IMR-90 (cell line): ENCODE measurements around the gene EXOC6B. TPM values are rescaled to one million over a fixed set of nuclear protein-coding genes. Genes with fewer than 3 reads are reported as not detected.

Experiments
- ATAC-seq: fragments of 200-7000 bp; cut with Tn5 transposase; 2 replicates; pipeline ENCODE4 v1.9.1; 2020; ENCODE audit warnings: low read depth, mild to moderate bottlenecking, moderate library complexity
- BruUV-seq: library from RNA; stranded (reverse); fragments of 400-500 nt; replicated peaks from 2 replicates; lab custom pipeline; 2021; lab: Mats Ljungman, UMichigan
- CTCF ChIA-PET: fragments of 300-600 bp; formaldehyde crosslinking; extraction: SDS; loops from one replicate; lab custom pipeline; 2021; ENCODE audit warnings: antibody characterized with exemption; lab: Yijun Ruan, JAX
- POLR2A ChIA-PET: fragments of 300-600 bp; sonication (Branson Sonifier 250); formaldehyde crosslinking; loops from one replicate; lab custom pipeline; 2022; ENCODE audit warnings: antibody characterized with exemption; ENCODE audit not compliant: unreplicated experiment; lab: Charles Lee
- DNase-seq: peaks from one replicate; pipeline ENCODE4 v3.0.0; 2013
- H2AFZ ChIP-seq: replicated peaks from 2 replicates; pipeline ENCODE3; 2013; ENCODE audit warnings: low read length, mild to moderate bottlenecking; ENCODE audit not compliant: poor library complexity
- H2AK5ac ChIP-seq: 2 replicates; pipeline ENCODE4 v1.6.1; 2013; ENCODE audit warnings: low read depth, low read length, inconsistent platforms
- H2AK9ac ChIP-seq: replicated peaks from 2 replicates; pipeline ENCODE3; 2013; ENCODE audit warnings: mild to moderate bottlenecking, low read depth, low read length, moderate library complexity; ENCODE audit not compliant: poor library complexity
- H2BK120ac ChIP-seq: 2 replicates; pipeline ENCODE4 v1.6.1; 2013; ENCODE audit warnings: low read depth, low read length, inconsistent platforms
- H2BK15ac ChIP-seq: 3 replicates; pipeline ENCODE4 v1.6.1; 2013; ENCODE audit warnings: low read depth, low read length, inconsistent platforms
- H2BK20ac ChIP-seq: 2 replicates; pipeline ENCODE4 v1.6.1; 2013; ENCODE audit warnings: low read depth, mild to moderate bottlenecking, inconsistent platforms, low read length, moderate library complexity
- H2BK5ac ChIP-seq: 2 replicates; pipeline ENCODE4 v1.6.1; 2013; ENCODE audit warnings: mild to moderate bottlenecking, low read depth, low read length, inconsistent platforms; ENCODE audit not compliant: poor library complexity, severe bottlenecking
- H3K14ac ChIP-seq: replicated peaks from 2 replicates; pipeline ENCODE4 v1.6.1; 2013; ENCODE audit warnings: low read depth, low read length, inconsistent platforms
- H3K18ac ChIP-seq: 2 replicates; pipeline ENCODE4 v1.6.1; 2013; ENCODE audit warnings: low read depth, low read length, control low read depth
- H3K23ac ChIP-seq: 2 replicates; pipeline ENCODE4 v1.6.1; 2013; ENCODE audit warnings: low read depth, low read length, inconsistent platforms
- H3K27ac ChIP-seq: 2 replicates; pipeline ENCODE4 v1.5.1; 2013; ENCODE audit warnings: mild to moderate bottlenecking, control low read depth, low read length; ENCODE audit not compliant: insufficient read depth
- H3K27me3 ChIP-seq: 2 replicates; pipeline ENCODE4 v1.6.1; 2013; ENCODE audit warnings: low read length; ENCODE audit not compliant: control insufficient read depth, insufficient read depth
- H3K36me3 ChIP-seq: 2 replicates; pipeline ENCODE4 v1.6.1; 2013; ENCODE audit warnings: low read length, mixed read lengths; ENCODE audit not compliant: control insufficient read depth, insufficient read depth
- H3K4ac ChIP-seq: 2 replicates; pipeline ENCODE4 v1.6.1; 2013; ENCODE audit warnings: low read depth, low read length, inconsistent platforms
- H3K4me1 ChIP-seq: 2 replicates; pipeline ENCODE4 v1.6.1; 2013; ENCODE audit warnings: low read length, mixed read lengths; ENCODE audit not compliant: control insufficient read depth, insufficient read depth
- H3K4me2 ChIP-seq: 2 replicates; pipeline ENCODE4 v1.6.1; 2013; ENCODE audit warnings: low read depth, mild to moderate bottlenecking, control low read depth, low read length, moderate library complexity
- H3K4me3 ChIP-seq: 2 replicates; pipeline ENCODE4 v1.5.1; 2013; ENCODE audit warnings: low read depth, mild to moderate bottlenecking, control low read depth, low read length, moderate library complexity; ENCODE audit not compliant: insufficient read depth
- H3K56ac ChIP-seq: 2 replicates; pipeline ENCODE4 v1.6.1; 2013; ENCODE audit warnings: low read length, inconsistent platforms; ENCODE audit not compliant: insufficient read depth; ENCODE audit errors: extremely low read depth
- H3K79me1 ChIP-seq, 2 experiments: 2 replicates each; pipeline ENCODE4 v1.6.1; 2013; ENCODE audit warnings: low read length in 2 of 2, inconsistent platforms in 1 of 2, low read depth in 1 of 2
- H3K9ac ChIP-seq: 2 replicates; pipeline ENCODE4 v1.6.1; 2013; ENCODE audit warnings: low read depth, low read length, control low read depth
- H3K9me1 ChIP-seq: 2 replicates; pipeline ENCODE4 v1.6.1; 2013; ENCODE audit warnings: low read length, inconsistent platforms; ENCODE audit not compliant: insufficient read depth
- H3K9me3 ChIP-seq: 2 replicates; pipeline ENCODE4 v1.6.1; 2013; ENCODE audit warnings: low read length; ENCODE audit not compliant: control insufficient read depth, insufficient read depth
- H4K20me1 ChIP-seq: 2 replicates; pipeline ENCODE4 v1.6.1; 2013; ENCODE audit warnings: low read length, inconsistent platforms; ENCODE audit not compliant: insufficient read depth
- H4K5ac ChIP-seq: 2 replicates; pipeline ENCODE4 v1.6.1; 2013; ENCODE audit warnings: mild to moderate bottlenecking, low read depth, low read length, control low read depth
- H4K8ac ChIP-seq, 2 experiments: 2 replicates each; pipeline ENCODE4 v1.6.1; 2013; ENCODE audit warnings: low read depth in 2 of 2, low read length in 2 of 2, control low read depth in 1 of 2, inconsistent platforms in 1 of 2
- H4K91ac ChIP-seq: 2 replicates; pipeline ENCODE4 v1.6.1; 2013; ENCODE audit warnings: low read depth, low read length, inconsistent platforms; ENCODE audit not compliant: insufficient read depth
- NFE2L2 ChIP-seq: fragments of 150-350 bp; IDR thresholded peaks from 2 replicates; pipeline ENCODE4 v1.6.1; 2016; ENCODE audit warnings: low read depth, mild to moderate bottlenecking, low read length
- SMC3 ChIP-seq: fragments of 150-350 bp; IDR thresholded peaks from 2 replicates; pipeline ENCODE4 v1.6.1; 2016; ENCODE audit warnings: low read depth, mild to moderate bottlenecking, antibody characterized with exemption, low read length, moderate library complexity
- WGBS, 2 experiments: methylation state at CpG; one replicate each; pipeline versions ENCODE4 v1.1.5 to v1.1.7; 2013; ENCODE audit warnings: missing lambda C conversion rate in 2 of 2; ENCODE audit not compliant: insufficient read length in 1 of 2; ENCODE audit errors: extremely low coverage in 2 of 2; 5-methylcytosine and 5-hydroxymethylcytosine counted together
- dilution Hi-C: fragments of 300-500 bp; cut with HindIII; formaldehyde crosslinking; loops from one replicate; pipeline ENCODE4 v1.14.3; 2018; ENCODE audit warnings: low sequenced_read_pairs; ENCODE audit not compliant: unreplicated experiment
- in situ Hi-C: fragments of 300-500 bp; cut with MboI; formaldehyde crosslinking; loops from 3 replicates; pipeline ENCODE4 v1.14.3; 2019; ENCODE audit warnings: low sequenced_read_pairs, inconsistent platforms, mixed read lengths
- intact Hi-C: fragments of 100-400 bp; cut with micrococcal nuclease; formaldehyde crosslinking; loops from 2 replicates; pipeline ENCODE4 v1.10.0; 2022
- polyA plus RNA-seq, 3 experiments: library from polyadenylated mRNA; depleted of rRNA; stranded (reverse); fragments of >200 nt; gene quantifications; 2 replicates each; pipeline ENCODE4 v1.2.3, GENCODE V29; 2012; ENCODE audit warnings: low replicate concordance in 1 of 3
- total RNA-seq: library from RNA; depleted of rRNA; stranded (reverse); fragments of >200 nt; gene quantifications from 2 replicates; pipeline ENCODE4 v1.2.3, GENCODE V29; 2012

Gene EXOC6B
- total and polyA plus RNA-seq, 2 of the 4 experiments (the other 2 are of a cell fraction), result 10.2 to 29.4 TPM

DNA sequence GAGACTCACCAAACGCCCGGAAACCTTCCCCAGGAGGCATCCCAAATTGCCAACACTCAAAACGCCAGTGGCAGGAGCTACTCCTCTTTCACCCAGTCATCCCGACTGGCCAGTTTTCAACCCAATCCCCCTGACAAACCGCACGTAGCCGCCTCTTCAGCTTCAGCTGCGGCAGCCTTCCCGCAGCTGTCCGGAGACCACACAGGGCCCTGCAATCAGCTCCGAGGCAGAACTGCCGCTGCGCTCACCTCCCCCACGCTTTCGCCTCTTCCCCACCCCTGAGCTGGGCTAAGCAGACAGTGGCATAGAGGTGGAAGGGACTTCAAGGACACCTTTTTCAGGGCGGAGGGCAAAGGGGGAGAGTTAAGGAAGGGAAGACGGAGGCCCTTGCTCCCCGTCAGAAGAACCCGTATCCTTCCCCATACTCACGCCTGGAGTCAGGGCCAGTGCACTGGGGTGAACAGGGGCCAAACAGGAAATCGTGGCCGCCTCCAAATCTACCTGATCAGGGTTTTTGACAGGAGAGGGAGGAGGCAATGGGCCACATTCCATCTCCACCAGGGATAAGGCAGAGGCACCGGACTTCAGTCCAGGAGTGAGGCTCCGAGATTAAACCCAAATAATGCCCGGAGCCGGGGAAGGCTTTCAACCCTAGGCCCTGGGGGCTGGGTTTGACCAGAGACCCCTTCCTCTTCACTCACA, 695.0 kb downstream of the EXOC6B start:
- Histone ChIP-seq H4K20me1 (no peaks in the 10 kb centered on the region), H4K91ac (no peak overlapping the region), H2AFZ (no peak overlapping the region), H3K4me2 (no peak overlapping the region), H3K18ac (no peak overlapping the region), H3K23ac (no peak overlapping the region), H3K4me3 (no peak overlapping the region), H3K14ac (no peak overlapping the region), H4K5ac (no peak overlapping the region), H3K9ac (no peak overlapping the region), H2AK5ac (no peak overlapping the region), H3K4me1 (0 out of 2 replicates have a peak, but pooled peaks cover 1% of the 10 kb centered on the region), H3K36me3 (no peaks in the 10 kb centered on the region), H3K9me3 (no peaks in the 10 kb centered on the region), H3K4ac (no peak overlapping the region), H3K79me1 (no peaks in the 10 kb centered on the region), H3K56ac (no peak overlapping the region), H2BK15ac (no peak overlapping the region), H3K9me1 (no peaks in the 10 kb centered on the region), H2BK20ac (no peak overlapping the region), H3K27me3 (peaks cover 29% of the 10 kb centered on the region), H2BK120ac (no peak overlapping the region), H2AK9ac (no peak overlapping the region), H2BK5ac (no peak overlapping the region), H3K27ac (no peak overlapping the region), H4K8ac (no peak overlapping the region)
- dilution Hi-C loops, result no loop called here
- in situ Hi-C loops, result no loop called here
- no TSS peak for BruUV-seq
- ATAC-seq (no peak; the same call in 1 of the 2 replicates), DNase-seq (no peak)
- TF ChIP-seq NFE2L2, result peak; percentile 34; the same call in 1 of the 2 replicates
- TF ChIP-seq SMC3, result no peak
- ChIA-PET CTCF (no interaction called here), POLR2A (no interaction called here)
- WGBS, 2 experiments, result no CpG with 5 or more reads among the region's 26 CpGs
- intact Hi-C loops, result no loop called here
